PFSK-1 (cell line): Measurements from ENCODE around the gene FATE1.

Experiments used
- FOXP2 ChIP-seq: optimal IDR thresholded peaks from 2 replicates; pipeline ENCODE3; 2011; ENCODE audit warnings: borderline replicate concordance, control low read depth, inconsistent platforms; ENCODE audit not compliant: insufficient read depth; ENCODE audit errors: extremely low read length, extremely low read depth
- POLR2AphosphoS5 ChIP-seq: IDR thresholded peaks from 2 replicates; pipeline ENCODE4 v1.6.1; 2012; ENCODE audit warnings: low read depth, mild to moderate bottlenecking, control low read depth, low read length, moderate library complexity
- SIN3A ChIP-seq: IDR thresholded peaks from 2 replicates; pipeline ENCODE4 v1.6.1; 2012; ENCODE audit warnings: mild to moderate bottlenecking, low read length, moderate library complexity, borderline replicate concordance; ENCODE audit not compliant: insufficient read depth
- TAF1 ChIP-seq: IDR thresholded peaks from 2 replicates; pipeline ENCODE4 v1.6.1; 2012; ENCODE audit warnings: low read length, control low read depth, borderline replicate concordance; ENCODE audit not compliant: insufficient read depth
- TF ChIP-seq, protein P1 (sequence below), 2 experiments: IDR thresholded peaks; 2 replicates each; pipeline versions ENCODE4 v1.6.1 to v1.8.0; 2011 to 2012; ENCODE audit warnings: low read depth in 2 of 2, low read length in 2 of 2, control low read depth in 1 of 2, inconsistent platforms in 1 of 2, mild to moderate bottlenecking in 1 of 2, moderate library complexity in 1 of 2; ENCODE audit not compliant: insufficient read depth in 1 of 2

Gene FATE1

DNA sequence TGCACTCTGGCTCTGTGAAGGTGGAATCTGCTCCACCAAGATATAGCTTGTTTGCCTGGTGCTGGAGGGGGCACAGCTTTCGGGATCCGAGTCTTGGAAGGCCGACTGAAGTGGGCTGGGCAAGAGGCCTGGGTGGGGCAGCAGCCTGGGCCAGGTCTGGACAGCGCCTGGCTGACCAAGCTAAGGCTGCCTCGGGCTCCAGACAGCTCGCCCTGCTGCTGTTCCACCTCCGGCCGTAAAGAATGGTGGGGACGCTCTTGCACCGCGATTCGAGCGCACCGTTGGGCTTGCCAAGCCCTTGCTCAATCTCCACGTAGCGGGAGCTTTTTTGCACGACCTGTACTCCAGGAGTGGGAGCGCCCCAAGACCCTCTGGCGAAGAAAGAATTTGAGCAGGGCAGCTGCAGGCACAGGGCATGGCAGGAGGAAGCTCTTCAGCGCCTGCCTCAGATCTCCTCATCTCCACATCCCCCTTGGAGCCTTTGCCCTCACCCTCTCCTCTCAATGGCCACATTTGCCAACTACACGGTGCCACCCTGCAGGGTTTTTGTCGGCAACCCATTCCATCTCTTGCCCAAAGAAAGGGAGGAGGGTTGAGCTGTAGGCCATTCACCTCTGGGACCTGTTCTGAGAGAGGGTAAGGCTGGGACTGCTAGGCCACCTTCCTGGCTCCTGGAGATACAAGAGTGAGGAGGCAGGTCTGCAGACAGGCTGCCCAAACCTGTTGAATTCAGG is 37.6 kb downstream of the FATE1 start:
- TF ChIP-seq TAF1: no peak
- TF ChIP-seq, protein P1, sequence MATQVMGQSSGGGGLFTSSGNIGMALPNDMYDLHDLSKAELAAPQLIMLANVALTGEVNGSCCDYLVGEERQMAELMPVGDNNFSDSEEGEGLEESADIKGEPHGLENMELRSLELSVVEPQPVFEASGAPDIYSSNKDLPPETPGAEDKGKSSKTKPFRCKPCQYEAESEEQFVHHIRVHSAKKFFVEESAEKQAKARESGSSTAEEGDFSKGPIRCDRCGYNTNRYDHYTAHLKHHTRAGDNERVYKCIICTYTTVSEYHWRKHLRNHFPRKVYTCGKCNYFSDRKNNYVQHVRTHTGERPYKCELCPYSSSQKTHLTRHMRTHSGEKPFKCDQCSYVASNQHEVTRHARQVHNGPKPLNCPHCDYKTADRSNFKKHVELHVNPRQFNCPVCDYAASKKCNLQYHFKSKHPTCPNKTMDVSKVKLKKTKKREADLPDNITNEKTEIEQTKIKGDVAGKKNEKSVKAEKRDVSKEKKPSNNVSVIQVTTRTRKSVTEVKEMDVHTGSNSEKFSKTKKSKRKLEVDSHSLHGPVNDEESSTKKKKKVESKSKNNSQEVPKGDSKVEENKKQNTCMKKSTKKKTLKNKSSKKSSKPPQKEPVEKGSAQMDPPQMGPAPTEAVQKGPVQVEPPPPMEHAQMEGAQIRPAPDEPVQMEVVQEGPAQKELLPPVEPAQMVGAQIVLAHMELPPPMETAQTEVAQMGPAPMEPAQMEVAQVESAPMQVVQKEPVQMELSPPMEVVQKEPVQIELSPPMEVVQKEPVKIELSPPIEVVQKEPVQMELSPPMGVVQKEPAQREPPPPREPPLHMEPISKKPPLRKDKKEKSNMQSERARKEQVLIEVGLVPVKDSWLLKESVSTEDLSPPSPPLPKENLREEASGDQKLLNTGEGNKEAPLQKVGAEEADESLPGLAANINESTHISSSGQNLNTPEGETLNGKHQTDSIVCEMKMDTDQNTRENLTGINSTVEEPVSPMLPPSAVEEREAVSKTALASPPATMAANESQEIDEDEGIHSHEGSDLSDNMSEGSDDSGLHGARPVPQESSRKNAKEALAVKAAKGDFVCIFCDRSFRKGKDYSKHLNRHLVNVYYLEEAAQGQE (IDR thresholded peaks at IDR 0.05; ENCODE audit: insufficient read depth in 1 of 2, low read depth in 2 of 2, low read length in 2 of 2): peak; percentile 58 to 84; a peak in 3 of 4 replicates

DNA sequence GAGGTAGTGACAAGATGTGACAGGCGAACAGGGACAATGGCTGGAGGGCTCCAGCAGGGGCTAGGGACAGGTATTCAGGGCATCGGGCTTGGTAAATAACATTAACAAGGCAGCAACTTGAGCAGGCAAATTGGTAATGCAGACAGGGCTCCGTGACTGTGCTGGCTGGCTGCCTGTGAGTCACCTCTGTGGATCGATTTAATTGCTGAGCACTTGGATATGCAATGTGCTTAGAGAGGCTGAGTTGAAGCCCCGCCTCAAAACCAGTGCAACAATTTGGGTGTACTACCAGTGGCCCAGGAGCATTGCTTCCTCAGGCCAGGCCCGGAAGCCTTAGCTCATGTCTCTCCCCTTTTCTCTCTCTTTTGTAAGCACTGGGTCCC is 38.2 kb downstream of the FATE1 start:
- TF ChIP-seq FOXP2 (no peak), TAF1 (no peak), SIN3A (no peak), POLR2AphosphoS5 (no peak)
- TF ChIP-seq, protein P1 (IDR thresholded peaks at IDR 0.05; ENCODE audit: insufficient read depth in 1 of 2, low read depth in 2 of 2, low read length in 2 of 2): no peak

DNA sequence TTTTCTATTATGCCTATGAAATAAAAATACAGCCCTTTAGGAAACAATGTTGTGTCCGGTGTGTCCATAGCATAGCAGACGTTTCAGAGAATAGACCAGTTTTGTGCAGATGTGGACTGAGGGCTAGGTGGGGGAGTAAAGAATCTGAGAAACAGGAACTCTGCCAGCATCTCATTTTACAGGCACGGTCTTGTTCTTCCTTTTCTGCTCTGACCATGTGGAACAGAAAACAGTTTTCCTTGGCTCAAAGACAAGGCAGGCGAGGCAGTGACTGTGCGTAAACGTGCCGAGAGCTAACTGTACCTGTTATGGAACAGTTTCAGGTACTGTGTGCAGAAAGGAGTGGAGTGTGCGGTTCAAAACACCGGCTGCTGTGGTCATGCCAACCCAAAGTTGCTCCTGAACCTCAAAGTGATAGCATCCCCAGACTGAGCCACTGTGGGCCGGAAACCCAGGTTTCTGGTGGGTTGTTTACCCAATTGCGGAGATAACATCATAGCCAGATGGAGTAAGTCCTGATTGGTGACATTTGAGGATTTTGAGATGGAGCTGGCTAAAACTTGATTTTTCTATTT is 38.9 kb downstream of the FATE1 start:
- TF ChIP-seq TAF1 (no peak), SIN3A (no peak), POLR2AphosphoS5 (no peak), FOXP2 (no peak)
- TF ChIP-seq, protein P1 (IDR thresholded peaks at IDR 0.05; ENCODE audit: insufficient read depth in 1 of 2, low read depth in 2 of 2, low read length in 2 of 2): no peak

DNA sequence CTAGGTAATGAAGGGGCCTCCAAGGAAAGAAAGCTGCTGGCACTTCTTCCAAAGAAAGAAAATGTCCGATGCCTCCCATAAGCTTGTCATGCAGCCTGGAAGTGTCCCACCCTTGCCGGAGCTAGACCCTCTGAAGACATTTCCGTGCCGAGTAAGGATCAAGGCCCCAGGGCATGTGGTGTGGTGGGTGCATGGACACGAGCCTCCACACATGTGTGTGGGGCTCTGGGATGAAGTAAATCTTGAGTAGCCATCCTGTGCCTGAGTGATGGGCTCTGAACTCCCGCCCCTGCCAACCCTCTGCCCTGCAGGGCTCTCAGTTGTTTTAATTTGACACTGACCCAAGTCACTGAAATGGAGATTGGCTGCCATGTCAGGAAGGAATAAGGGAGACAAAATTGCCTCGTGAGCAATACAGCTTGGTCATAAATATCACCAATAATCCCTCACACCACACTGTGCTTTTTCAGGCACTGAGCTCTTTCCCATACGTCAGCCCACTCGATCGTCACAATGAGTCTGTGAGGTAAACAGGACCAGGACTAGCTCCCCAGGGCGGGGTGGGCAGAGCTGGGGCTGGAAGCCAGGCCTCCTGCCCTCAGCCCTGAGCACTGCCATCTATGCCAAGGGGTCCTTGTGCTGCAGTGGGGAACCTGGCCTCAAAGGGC is 43.3 kb downstream of the FATE1 start:
- TF ChIP-seq TAF1: no peak
- TF ChIP-seq, protein P1 (IDR thresholded peaks at IDR 0.05; ENCODE audit: insufficient read depth in 1 of 2, low read depth in 2 of 2, low read length in 2 of 2): no peak
- TF ChIP-seq FOXP2: no peak
- no peak for TF ChIP-seq SIN3A
- no peak for TF ChIP-seq POLR2AphosphoS5
